Left lung (tissue), 10 donors: ENCODE measurements around the gene TRRAP. TPM values are rescaled to one million over a fixed set of nuclear protein-coding genes. Genes with fewer than 3 reads are reported as not detected.

ENCODE experiments used
- ATAC-seq: fragments of 200-7000 bp; cut with Tn5 transposase; one replicate; pipeline ENCODE4 v1.9.1; 2020; ENCODE audit warnings: moderate library complexity
- DNase-seq, 4 donors: peaks; one replicate each; pipeline ENCODE4 v3.0.0-alpha.2; 2013 to 2020
- H3K27ac ChIP-seq, 2 donors: fragments of 200-600 bp; sonication (generic) in 1 of 2; one replicate each; pipeline versions ENCODE4 v1.5.0 to v1.8.0; 2020 to 2021
- H3K27me3 ChIP-seq, 2 donors: fragments of 200-600 bp; sonication (generic) in 1 of 2; one replicate each; pipeline versions ENCODE4 v1.5.0 to v1.8.0; 2020 to 2021
- H3K36me3 ChIP-seq, 2 donors: fragments of 200-600 bp; sonication (generic) in 1 of 2; one replicate each; pipeline versions ENCODE4 v1.5.0 to v1.8.0; 2020 to 2021
- H3K4me1 ChIP-seq, 2 donors: fragments of 200-600 bp; one replicate each; pipeline ENCODE4 v1.8.0; 2021
- H3K4me3 ChIP-seq, 2 donors: fragments of 200-600 bp; sonication (generic) in 1 of 2; one replicate each; pipeline versions ENCODE4 v1.5.0 to v1.8.0; 2020 to 2021; ENCODE audit warnings: mild to moderate bottlenecking in 1 of 2
- H3K9me3 ChIP-seq, 2 donors: fragments of 200-600 bp; sonication (generic) in 1 of 2; one replicate each; pipeline versions ENCODE4 v1.5.0 to v1.8.0; 2020 to 2021
- intact Hi-C, 2 donors: fragments of 100-400 bp; cut with DNase I; formaldehyde crosslinking; loops; one replicate each; pipeline versions ENCODE4 v1.11.2 to v1.14.2; 2022
- polyA plus RNA-seq, 6 donors: library from polyadenylated mRNA; unstranded; fragments of 120-200 nt; gene quantifications; one replicate each; pipeline ENCODE4 v1.2.1, GENCODE V29; 2013; ENCODE audit not compliant: insufficient read length in 6 of 6
- total RNA-seq, 2 donors: library from RNA; stranded (reverse); fragmentation: NEBNext Ultra II Directional; extraction: Animal tissue kit (Norgen Biotek cat#: 25700); gene quantifications; one replicate each; pipeline ENCODE4 v1.2.1, GENCODE V29; 2021
- TF ChIP-seq, protein P1 (sequence below), 2 donors: fragments of 200-600 bp; sonication (generic) in 1 of 2; IDR thresholded peaks; one replicate each; pipeline versions ENCODE4 v1.5.0 to v1.8.0; 2021; ENCODE audit warnings: antibody characterized with exemption in 2 of 2
- donor health status: DM: no; HTN: yes; CAD: no.
- donor health status: DM: no; HTN: no; CAD: no.

Gene TRRAP
- total and polyA plus RNA-seq, 8 donors = 32.5 to 40.5 (median 38.2) TPM

DNA sequence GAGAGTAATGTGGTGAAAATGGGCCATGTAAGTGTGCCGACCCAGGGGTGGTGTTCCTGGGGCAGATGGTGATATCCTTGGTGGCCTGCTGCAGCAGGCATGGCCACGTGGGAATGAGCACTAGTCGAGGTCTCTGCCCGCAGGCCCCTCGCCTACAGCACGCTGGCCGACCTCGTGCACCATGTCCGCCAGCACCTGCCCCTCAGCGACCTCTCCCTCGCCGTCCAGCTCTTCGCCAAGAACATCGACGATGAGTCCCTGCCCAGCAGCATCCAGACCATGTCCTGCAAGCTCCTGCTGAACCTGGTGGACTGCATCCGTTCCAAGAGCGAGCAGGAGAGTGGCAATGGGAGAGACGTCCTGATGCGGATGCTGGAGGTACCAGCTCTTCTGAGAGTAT is 30.3 kb downstream of the TRRAP start:
- H3K4me1 ChIP-seq = no peaks in the 10 kb centered on the region
- TF ChIP-seq, protein P1, sequence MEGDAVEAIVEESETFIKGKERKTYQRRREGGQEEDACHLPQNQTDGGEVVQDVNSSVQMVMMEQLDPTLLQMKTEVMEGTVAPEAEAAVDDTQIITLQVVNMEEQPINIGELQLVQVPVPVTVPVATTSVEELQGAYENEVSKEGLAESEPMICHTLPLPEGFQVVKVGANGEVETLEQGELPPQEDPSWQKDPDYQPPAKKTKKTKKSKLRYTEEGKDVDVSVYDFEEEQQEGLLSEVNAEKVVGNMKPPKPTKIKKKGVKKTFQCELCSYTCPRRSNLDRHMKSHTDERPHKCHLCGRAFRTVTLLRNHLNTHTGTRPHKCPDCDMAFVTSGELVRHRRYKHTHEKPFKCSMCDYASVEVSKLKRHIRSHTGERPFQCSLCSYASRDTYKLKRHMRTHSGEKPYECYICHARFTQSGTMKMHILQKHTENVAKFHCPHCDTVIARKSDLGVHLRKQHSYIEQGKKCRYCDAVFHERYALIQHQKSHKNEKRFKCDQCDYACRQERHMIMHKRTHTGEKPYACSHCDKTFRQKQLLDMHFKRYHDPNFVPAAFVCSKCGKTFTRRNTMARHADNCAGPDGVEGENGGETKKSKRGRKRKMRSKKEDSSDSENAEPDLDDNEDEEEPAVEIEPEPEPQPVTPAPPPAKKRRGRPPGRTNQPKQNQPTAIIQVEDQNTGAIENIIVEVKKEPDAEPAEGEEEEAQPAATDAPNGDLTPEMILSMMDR (IDR thresholded peaks at IDR 0.05) = no peak
- intact Hi-C loops = no loop called here
- ATAC-seq (no peak), DNase-seq (no peak)
- H3K27ac ChIP-seq = no peak overlapping the region
- peaks cover 0 to 99% of the 10 kb centered on the region in 2 donors for H3K36me3 ChIP-seq
- H3K27me3 ChIP-seq = no peaks in the 10 kb centered on the region
- no peaks in the 10 kb centered on the region for H3K9me3 ChIP-seq
- H3K4me3 ChIP-seq = no peak overlapping the region

DNA sequence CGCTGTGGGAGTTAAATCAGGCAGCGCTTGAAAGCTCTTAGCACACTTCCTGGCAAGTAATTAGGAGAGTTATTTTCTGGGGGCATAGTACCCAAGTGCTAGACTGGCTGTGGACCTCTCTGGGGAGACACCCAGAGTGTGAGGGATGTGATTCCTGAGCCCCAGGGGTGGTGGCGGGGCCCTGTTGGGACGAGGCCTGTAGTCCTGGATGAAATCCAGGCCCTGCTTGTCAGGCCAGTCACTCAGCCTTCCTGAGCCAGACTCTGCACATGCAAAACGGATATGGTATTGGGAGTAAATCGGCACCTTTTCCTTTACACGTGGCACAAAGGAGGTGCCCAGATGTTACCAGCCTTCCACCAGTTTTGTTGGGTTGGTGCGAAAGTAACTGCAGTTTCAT is 31.2 kb downstream of the TRRAP start:
- Histone ChIP-seq H3K4me3 (no peak overlapping the region), H3K9me3 (no peaks in the 10 kb centered on the region), H3K27me3 (no peaks in the 10 kb centered on the region), H3K36me3 (peaks cover 0 to 99% of the 10 kb centered on the region in 2 donors), H3K27ac (no peak overlapping the region), H3K4me1 (no peaks in the 10 kb centered on the region)
- DNase-seq = no peak
- TF ChIP-seq, protein P1 (IDR thresholded peaks at IDR 0.05) = no peak
- intact Hi-C loops = no loop called here
- no peak for ATAC-seq

DNA sequence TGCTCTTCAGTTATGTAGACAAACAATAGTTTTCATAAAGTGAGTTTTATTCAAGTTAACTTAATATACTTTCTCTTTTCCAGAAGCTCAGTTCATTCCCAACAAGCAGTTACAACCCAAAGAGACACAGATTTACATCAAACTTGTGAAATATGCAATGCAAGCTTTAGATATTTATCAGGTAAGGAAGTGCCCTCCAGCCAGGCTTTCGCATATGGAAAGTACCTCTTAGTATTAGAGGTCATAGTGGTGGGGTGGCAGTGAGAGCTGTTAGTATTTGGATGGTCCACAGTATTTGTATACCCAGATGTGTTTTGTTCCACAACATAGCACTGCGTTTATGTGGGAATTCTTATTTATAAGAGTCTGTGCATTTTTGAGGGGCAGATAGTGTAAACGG is 32.1 kb downstream of the TRRAP start:
- no peaks in the 10 kb centered on the region for H3K9me3 ChIP-seq
- H3K4me1 ChIP-seq = no peaks in the 10 kb centered on the region
- DNase-seq = no peak
- ATAC-seq = no peak
- H3K27ac ChIP-seq = no peak overlapping the region
- intact Hi-C loops = no loop called here
- H3K27me3 ChIP-seq = no peaks in the 10 kb centered on the region
- H3K36me3 ChIP-seq = peaks cover 0 to 98% of the 10 kb centered on the region in 2 donors
- H3K4me3 ChIP-seq = no peak overlapping the region
- TF ChIP-seq, protein P1 (IDR thresholded peaks at IDR 0.05) = no peak

DNA sequence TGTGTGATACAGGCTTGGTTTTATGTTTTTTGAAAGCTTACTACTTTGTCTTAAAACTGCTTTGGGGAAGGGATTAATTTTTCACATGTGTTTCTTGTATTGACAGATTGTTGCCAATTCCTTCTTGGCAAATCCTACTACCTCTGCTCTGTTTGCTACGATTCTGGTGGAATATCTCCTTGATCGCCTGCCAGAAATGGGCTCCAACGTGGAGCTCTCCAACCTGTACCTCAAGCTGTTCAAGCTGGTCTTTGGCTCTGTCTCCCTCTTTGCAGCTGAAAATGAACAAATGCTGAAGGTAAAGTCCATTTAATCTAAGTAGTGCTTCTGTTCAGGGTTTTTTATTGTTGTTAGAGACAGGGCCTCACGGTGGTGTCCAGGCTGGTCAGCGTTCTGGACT is 33.6 kb downstream of the TRRAP start:
- no peak overlapping the region for H3K27ac ChIP-seq
- H3K9me3 ChIP-seq = no peaks in the 10 kb centered on the region
- H3K4me1 ChIP-seq = no peaks in the 10 kb centered on the region
- H3K4me3 ChIP-seq = no peak overlapping the region
- DNase-seq (no peak), ATAC-seq (no peak)
- TF ChIP-seq, protein P1 (IDR thresholded peaks at IDR 0.05) = no peak
- H3K27me3 ChIP-seq = no peaks in the 10 kb centered on the region
- H3K36me3 ChIP-seq = peaks cover 0 to 98% of the 10 kb centered on the region in 2 donors
- intact Hi-C loops = no loop called here

DNA sequence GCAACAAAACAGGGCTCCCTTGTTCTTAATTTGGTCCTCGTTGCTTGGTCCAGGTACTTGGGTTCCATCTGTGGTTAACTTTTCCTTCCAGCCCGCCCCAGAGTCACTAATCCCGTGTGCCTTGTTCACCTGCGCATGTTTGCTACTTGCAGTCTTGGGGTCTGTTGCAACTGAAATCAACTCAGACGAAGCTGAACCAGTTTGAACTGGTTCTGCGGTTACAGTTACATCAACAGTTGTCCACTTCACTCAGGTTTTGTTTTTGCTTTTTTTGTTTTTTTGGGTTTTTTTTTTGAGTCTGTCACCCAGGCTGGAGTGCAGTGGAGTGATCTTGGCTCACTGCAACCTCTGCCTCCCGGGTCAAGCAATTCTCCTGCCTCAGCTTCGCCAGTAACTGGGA is 34.7 kb downstream of the TRRAP start:
- H3K36me3 ChIP-seq = peaks cover 0 to 98% of the 10 kb centered on the region in 2 donors
- no peak overlapping the region for H3K4me3 ChIP-seq
- intact Hi-C loops = no loop called here
- TF ChIP-seq, protein P1 (IDR thresholded peaks at IDR 0.05) = no peak
- ATAC-seq (no peak), DNase-seq (no peak)
- no peak overlapping the region for H3K27ac ChIP-seq
- H3K27me3 ChIP-seq = no peaks in the 10 kb centered on the region
- no peaks in the 10 kb centered on the region for H3K9me3 ChIP-seq
- H3K4me1 ChIP-seq = no peaks in the 10 kb centered on the region
